HTR-8/SVneo (cell line): ENCODE results near the gene HOXA4.

Source experiments
- DNase-seq: peaks from one replicate; pipeline ENCODE4 v3.0.0; 2011; ENCODE audit warnings: low spot score, mixed read lengths; ENCODE audit not compliant: insufficient read length
- FAIRE-seq: peaks from 2 replicates; lab custom pipeline; 2011; peaks lifted over from hg19 to GRCh38; lab: Jason Lieb, UNC

HOXA4 gene

DNA sequence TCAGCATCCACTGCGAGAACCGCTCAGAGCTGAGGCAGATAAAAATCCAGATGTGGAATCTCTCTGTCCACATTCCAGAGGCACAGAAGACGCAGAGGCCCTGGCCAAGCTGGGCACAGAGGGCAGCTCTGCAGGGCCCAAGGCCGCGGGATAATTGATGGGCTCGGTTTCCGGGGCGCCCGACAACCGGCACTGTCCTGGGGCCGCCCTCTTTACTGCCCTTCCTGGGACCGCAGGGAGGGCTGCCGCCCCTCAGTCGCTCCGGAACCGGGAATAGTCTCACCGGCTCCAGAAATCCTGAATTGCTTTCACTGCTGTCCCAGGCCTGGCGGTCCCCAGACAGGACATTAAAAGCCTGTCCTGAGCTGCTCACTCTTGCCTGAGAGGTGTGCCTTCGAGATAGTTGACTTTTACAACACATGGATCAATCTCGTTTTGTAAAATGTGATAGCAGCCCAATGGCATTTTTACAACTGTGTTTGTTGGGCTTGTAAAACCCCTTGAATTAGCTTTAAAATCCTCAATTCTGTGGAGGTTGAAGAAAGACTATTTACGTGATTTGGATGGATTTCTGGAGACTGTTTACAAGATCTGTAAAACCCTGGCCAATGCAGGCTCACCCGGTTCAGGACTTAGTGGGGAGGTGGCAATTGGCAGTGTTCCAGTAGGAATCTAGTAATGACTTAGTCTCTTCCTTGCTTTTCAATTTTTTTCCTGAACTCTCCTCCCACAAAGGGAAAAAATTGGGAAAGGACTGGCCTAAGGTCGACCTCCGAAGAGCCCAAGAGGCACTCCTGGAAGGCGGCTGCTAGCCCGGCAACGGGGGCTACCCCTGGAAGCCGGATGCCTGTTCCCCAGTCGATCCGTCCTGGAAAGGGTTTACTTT lies 18.4 kb upstream of the HOXA4 start:
- FAIRE-seq = no peak
- no peak for DNase-seq

GRCh38 chr7:27148031-27148755 lies 17.6 kb upstream of the HOXA4 start:
- DNase-seq = no peak
- peak; percentile 42 for FAIRE-seq

DNA sequence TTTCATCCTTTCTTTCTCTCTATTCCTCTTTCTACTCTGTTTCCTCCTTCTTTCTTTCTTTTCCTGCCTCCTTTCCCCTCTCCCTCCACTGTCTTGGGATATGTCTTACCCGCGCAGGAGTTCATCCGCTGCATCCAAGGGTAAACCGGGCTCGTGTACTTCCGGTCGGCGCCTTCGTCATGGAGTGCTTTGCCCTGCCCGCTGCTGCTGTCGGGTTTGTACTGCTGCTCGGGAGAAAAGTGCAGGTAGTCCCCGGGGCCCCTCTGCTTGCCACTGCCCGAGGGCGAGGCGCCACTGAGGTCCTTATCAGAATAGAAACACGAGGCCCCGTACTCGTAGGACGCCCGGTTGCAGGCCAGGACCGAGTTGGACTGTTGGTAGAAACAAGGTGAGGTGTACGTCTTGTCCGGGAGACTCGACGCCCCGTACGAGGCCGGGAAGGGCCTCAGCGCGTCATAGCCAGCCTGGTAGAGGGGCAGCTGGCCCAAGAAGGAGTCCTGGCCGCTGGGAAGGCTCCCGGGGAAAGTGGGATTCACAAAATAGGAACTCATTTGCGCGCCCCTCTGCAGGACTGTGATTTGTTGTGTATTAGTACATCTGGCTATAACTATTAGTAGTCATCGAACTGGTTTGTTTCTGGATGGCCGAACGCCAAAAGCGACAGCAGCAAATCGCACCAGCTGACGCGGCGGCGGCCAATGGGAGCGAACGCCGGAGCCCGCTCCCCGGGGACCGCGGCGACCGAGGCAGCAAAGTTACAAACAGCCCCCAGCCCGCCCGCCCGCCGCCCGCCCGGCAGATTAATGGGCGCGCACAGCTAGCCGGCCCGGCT lies 16.9 kb upstream of the HOXA4 start, which contains the start of gene HOXA6:
TSS of gene HOXA6 (minus strand) at position 576 of the 832 bp plus-strand sequence. CDS start at position 551, 25 bp downstream.
- FAIRE-seq = no peak

GRCh38 chr7:27146491-27147198 lies 16.1 kb upstream of the HOXA4 start:
- DNase-seq = no peak
- FAIRE-seq = no peak

More for the DNA sequence above, 16.9 kb upstream of the HOXA4 start, which contains the start of gene HOXA6:
- DNase-seq = no peak

- DNase-seq (no peak), FAIRE-seq (no peak)
These were observed 15.4 kb upstream of the HOXA4 start for GRCh38 chr7:27145914-27146412.

- FAIRE-seq (no peak), DNase-seq (no peak)
These were observed 14.8 kb upstream of the HOXA4 start for GRCh38 chr7:27145165-27145913.

DNA sequence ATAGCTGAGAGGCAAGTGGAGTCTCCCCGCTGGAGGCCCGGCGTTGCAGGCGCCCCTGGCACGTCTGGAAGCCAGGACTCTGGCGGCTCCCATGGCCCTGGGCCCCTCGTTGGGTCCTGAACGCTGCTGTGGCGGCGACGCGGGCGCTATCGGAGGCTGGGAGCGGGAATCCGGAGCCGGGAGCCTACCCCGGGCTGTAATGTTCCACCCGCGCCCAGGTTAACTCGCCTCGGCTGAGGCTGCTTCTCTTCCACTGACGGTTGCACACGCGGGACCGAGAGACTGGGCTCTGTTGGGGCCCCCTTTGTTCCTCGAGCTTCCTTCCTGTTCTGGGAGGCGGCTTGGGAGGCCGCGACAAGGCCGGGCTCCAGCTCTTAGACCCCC lies 14.2 kb upstream of the HOXA4 start:
- FAIRE-seq (no peak), DNase-seq (no peak)

GRCh38 chr7:27143950-27144780 lies 13.6 kb upstream of the HOXA4 start:
- no peak for DNase-seq
- FAIRE-seq = no peak

GRCh38 chr7:27143023-27143949 lies 12.7 kb upstream of the HOXA4 start, which contains the start of gene HOXA5:
Gene HOXA5 (minus strand): TSS chr7:27143681. CDS start chr7:27143607, 74 bp downstream.
- peak; percentile 95 for FAIRE-seq
- DNase-seq = peak; percentile 94

- DNase-seq (no peak), FAIRE-seq (no peak)
These were observed 12.0 kb upstream of the HOXA4 start for GRCh38 chr7:27142580-27143022.

DNA sequence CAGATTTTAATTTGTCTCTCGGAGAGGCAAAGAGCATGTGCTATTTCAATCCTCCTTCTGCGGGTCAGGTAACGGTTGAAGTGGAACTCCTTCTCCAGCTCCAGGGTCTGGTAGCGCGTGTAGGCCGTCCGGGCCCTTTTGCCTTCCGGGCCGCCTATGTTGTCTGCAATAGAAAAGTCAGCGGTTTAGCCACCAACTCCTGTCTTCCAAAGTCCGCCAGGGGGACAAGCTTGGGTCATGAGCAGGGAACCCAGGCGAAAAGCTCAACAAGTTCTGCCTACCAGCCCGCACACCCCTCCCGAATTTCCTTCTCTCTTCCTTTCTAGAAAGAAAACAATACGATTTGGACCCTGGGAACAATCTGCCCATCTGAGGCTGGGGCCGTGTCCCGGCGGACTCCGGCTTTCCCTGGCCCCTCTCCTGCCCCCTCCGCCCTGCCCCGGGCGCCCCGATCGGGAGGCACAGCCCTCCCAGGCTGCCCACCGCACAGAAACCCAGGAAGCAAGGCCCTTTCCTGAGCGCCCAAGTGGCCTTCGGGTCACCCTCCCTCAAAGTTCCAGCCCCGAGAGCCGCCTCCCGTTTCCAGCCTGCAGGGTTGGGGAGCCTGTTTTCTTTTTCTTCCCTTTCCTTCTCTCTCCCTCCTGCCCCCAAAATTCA lies 11.5 kb upstream of the HOXA4 start:
- DNase-seq (no peak), FAIRE-seq (no peak)

GRCh38 chr7:27141137-27141922 lies 10.8 kb upstream of the HOXA4 start:
- FAIRE-seq (no peak), DNase-seq (no peak)

DNA sequence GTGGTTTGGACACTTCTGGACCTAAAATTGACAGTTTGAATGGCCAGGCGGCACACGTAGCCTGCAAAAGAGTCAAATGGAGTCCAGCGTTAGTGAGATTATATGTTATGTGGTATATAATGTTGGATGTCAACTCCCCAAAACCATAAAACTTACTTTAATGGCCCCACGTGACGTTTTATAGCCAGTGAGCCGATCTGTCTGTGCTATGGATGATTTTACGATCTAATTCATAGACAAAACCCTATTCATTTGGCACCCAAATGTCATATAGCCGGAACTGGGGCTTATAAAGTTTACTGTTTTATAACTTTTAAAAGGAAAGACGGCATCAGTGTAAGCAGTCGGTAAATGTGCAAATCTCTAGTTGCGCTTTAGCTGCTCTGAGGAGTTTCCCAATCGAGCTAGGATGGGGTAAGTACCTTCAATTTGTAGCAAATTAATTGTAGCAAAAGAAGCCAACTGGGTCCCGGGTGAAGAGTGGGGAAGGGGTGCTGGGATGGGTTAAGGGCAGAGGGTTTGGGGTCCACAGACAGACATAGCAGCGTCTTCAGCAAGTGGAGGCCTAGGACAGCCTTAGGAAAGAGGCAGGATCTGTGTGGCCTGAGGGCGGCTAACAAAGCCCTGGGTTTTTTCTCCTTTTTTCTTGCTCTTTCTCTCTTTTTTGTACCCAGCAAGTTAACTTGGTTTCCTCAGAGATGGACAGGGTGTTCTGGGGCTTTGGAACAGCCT lies 9.7 kb upstream of the HOXA4 start:
- FAIRE-seq (no peak), DNase-seq (no peak)

- DNase-seq = no peak
- no peak for FAIRE-seq
These were observed 9.0 kb upstream of the HOXA4 start for GRCh38 chr7:27139334-27140125.
